ENCODE measurements around the gene DYNC1H1. TPM values are rescaled to one million over a fixed set of nuclear protein-coding genes. Genes with fewer than 3 reads are reported as not detected.

The DYNC1H1 gene
- polyA plus RNA-seq, 12 donors, result 256 to 329 (median 278) TPM; not detected in 1

GRCh38 chr14:101986953-101987352 is 22.6 kb downstream of the DYNC1H1 start:
- no peak for DNase-seq

GRCh38 chr14:101988377-101988776 is 24.0 kb downstream of the DYNC1H1 start:
- no peak for DNase-seq

- DNase-seq, result no peak
Measured at GRCh38 chr14:101991352-101991751, 27.0 kb downstream of the DYNC1H1 start.

GRCh38 chr14:101992708-101993107 is 28.3 kb downstream of the DYNC1H1 start:
- no peak for DNase-seq

GRCh38 chr14:101997429-101998336 is 33.3 kb downstream of the DYNC1H1 start:
- no peak for DNase-seq

- no peak for DNase-seq
Measured at GRCh38 chr14:102000902-102001301, 36.5 kb downstream of the DYNC1H1 start.

GRCh38 chr14:102005336-102005735 is 41.0 kb downstream of the DYNC1H1 start:
- DNase-seq, result no peak

- DNase-seq, result no peak
Measured at GRCh38 chr14:102007916-102008418, 43.6 kb downstream of the DYNC1H1 start.

GRCh38 chr14:102008891-102009290 is 44.5 kb downstream of the DYNC1H1 start:
- no peak for DNase-seq

- DNase-seq, result no peak
Measured at GRCh38 chr14:102011631-102012030, 47.3 kb downstream of the DYNC1H1 start.

- DNase-seq, result no peak
Measured at GRCh38 chr14:102012336-102012735, 48.0 kb downstream of the DYNC1H1 start.

GRCh38 chr14:102013669-102014200 is 49.4 kb downstream of the DYNC1H1 start:
- no peak for DNase-seq

GRCh38 chr14:102015045-102015685 is 50.8 kb downstream of the DYNC1H1 start:
- DNase-seq, result no peak

- DNase-seq, result no peak
Measured at GRCh38 chr14:102015771-102016170, 51.4 kb downstream of the DYNC1H1 start.

GRCh38 chr14:102016420-102017090 is 52.2 kb downstream of the DYNC1H1 start:
- DNase-seq, result no peak

- DNase-seq, result no peak
Measured at GRCh38 chr14:102018251-102018650, 53.9 kb downstream of the DYNC1H1 start.

- no peak for DNase-seq
Measured at GRCh38 chr14:102019006-102019540, 54.7 kb downstream of the DYNC1H1 start.

GRCh38 chr14:102020058-102020971 is 55.9 kb downstream of the DYNC1H1 start:
- no peak for DNase-seq

GRCh38 chr14:102026934-102027333 is 62.6 kb downstream of the DYNC1H1 start:
- no peak for DNase-seq

GRCh38 chr14:102027951-102028350 is 63.6 kb downstream of the DYNC1H1 start:
- no peak for DNase-seq

- no peak for DNase-seq
Measured at GRCh38 chr14:102028733-102029132, 64.4 kb downstream of the DYNC1H1 start.

Measured in muscle of arm (tissue), 12 donors.